Activated B cell treated with CpG ODN at 0.5 μM for 24 hours (primary cell): ENCODE measurements around the gene CNIH2. TPM values are rescaled to one million over a fixed set of nuclear protein-coding genes. Genes with fewer than 3 reads are reported as not detected.
A peak's percentile ranks its signal among the peaks of the same experiment; 100 is the strongest.

Experiments used
- ATAC-seq: fragments of 200-7000 bp; cut with Tn5 transposase; one replicate; pipeline ENCODE4 v1.10.0; 2021; ENCODE audit warnings: low read depth, mild to moderate bottlenecking, moderate library complexity
- CTCF ChIA-PET: fragments of 350-600 bp; sonication (Branson Sonifier 250); formaldehyde crosslinking; loops from one replicate; lab custom pipeline; 2021; ENCODE audit warnings: antibody characterized with exemption; lab: Charles Lee
- POLR2A ChIA-PET: fragments of 350-600 bp; sonication (Branson Sonifier 250); formaldehyde crosslinking; loops from one replicate; lab custom pipeline; 2021; ENCODE audit warnings: antibody characterized with exemption; lab: Charles Lee
- DNase-seq: peaks from one replicate; pipeline ENCODE4 v3.0.0; 2022
- H3K27ac Mint-ChIP-seq: one replicate; pipeline ENCODE4 v1.8.0; 2020; ENCODE audit warnings: mixed read lengths
- H3K27me3 Mint-ChIP-seq: one replicate; pipeline ENCODE4 v1.8.0; 2021; ENCODE audit warnings: mixed read lengths
- H3K36me3 Mint-ChIP-seq: one replicate; pipeline ENCODE4 v1.8.0; 2021; ENCODE audit warnings: low read depth, mixed read lengths
- H3K4me1 Mint-ChIP-seq: one replicate; pipeline ENCODE4 v1.8.0; 2021; ENCODE audit warnings: mixed read lengths
- H3K4me3 Mint-ChIP-seq: one replicate; pipeline ENCODE4 v1.8.0; 2020; ENCODE audit warnings: mild to moderate bottlenecking, mixed read lengths
- H3K9me3 Mint-ChIP-seq: one replicate; pipeline ENCODE4 v1.8.0; 2020; ENCODE audit warnings: mixed read lengths
- CTCF ChIP-seq: fragments of 200-600 bp; IDR thresholded peaks from one replicate; pipeline ENCODE4 v1.8.0; 2022; ENCODE audit warnings: antibody characterized with exemption, mild to moderate bottlenecking
- intact Hi-C: fragments of 100-400 bp; cut with micrococcal nuclease; formaldehyde crosslinking; loops from one replicate; pipeline ENCODE4 v1.15.1; 2024
- total RNA-seq: library from RNA; stranded (reverse); gene quantifications from 2 replicates; pipeline ENCODE4 v1.2.3, GENCODE V29; 2022

The CNIH2 gene
- total RNA-seq, 1 donor from 2014 or later = 0.93 TPM

GRCh38 chr11:66283461-66284105 is 5.6 kb downstream of the CNIH2 start:
- TF ChIP-seq CTCF = no peak
- ATAC-seq (no peak), DNase-seq (no peak)
- Mint-ChIP-seq H3K4me3 (no peak overlapping the region), H3K27ac (peak overlapping the region; percentile 77), H3K27me3 (no peaks in the 10 kb centered on the region), H3K9me3 (no peaks in the 10 kb centered on the region), H3K36me3 (peaks cover 16% of the 10 kb centered on the region), H3K4me1 (peaks cover 40% of the 10 kb centered on the region)
- ChIA-PET POLR2A (interaction anchor here (5.2 kb wide), 1 partner anchor 15 kb away, joined by 50 read pairs; the partner anchor contains the start of gene RAB1B), CTCF (interaction anchor here (1.3 to 2.8 kb wide), 2 partner anchors 61 kb away, joined by 3 to 23 read pairs; no protein-coding TSS in a partner anchor)
- intact Hi-C loops = no loop called here

GRCh38 chr11:66284526-66285078 is 6.6 kb downstream of the CNIH2 start:
- no peaks in the 10 kb centered on the region for H3K9me3 Mint-ChIP-seq
- H3K27me3 Mint-ChIP-seq = no peaks in the 10 kb centered on the region
- no peak for DNase-seq
- intact Hi-C loops = no loop called here
- no peak overlapping the region for H3K4me3 Mint-ChIP-seq
- peaks cover 19% of the 10 kb centered on the region for H3K36me3 Mint-ChIP-seq
- no peak for ATAC-seq
- ChIA-PET CTCF (interaction anchor here (1.3 kb wide), 1 partner anchor 62 kb away, joined by 3 read pairs; no protein-coding TSS in a partner anchor), POLR2A (interaction anchor here (0.7 kb wide), 1 partner anchor 44 kb away, joined by 3 read pairs; no protein-coding TSS in a partner anchor)
- TF ChIP-seq CTCF = no peak
- H3K4me1 Mint-ChIP-seq = peaks cover 39% of the 10 kb centered on the region
- no peak overlapping the region for H3K27ac Mint-ChIP-seq

- Mint-ChIP-seq H3K36me3 (peaks cover 19% of the 10 kb centered on the region), H3K4me1 (peaks cover 46% of the 10 kb centered on the region), H3K27me3 (no peaks in the 10 kb centered on the region), H3K4me3 (peak overlapping the region; percentile 15), H3K27ac (no peak overlapping the region), H3K9me3 (no peaks in the 10 kb centered on the region)
- ChIA-PET POLR2A (no interaction called here), CTCF (no interaction called here)
- TF ChIP-seq CTCF = no peak
- intact Hi-C loops = no loop called here
- DNase-seq = no peak
- no peak for ATAC-seq
These were observed 7.4 kb downstream of the CNIH2 start for GRCh38 chr11:66285250-66285947.

- H3K4me3 Mint-ChIP-seq = no peak overlapping the region
- no peak overlapping the region for H3K27ac Mint-ChIP-seq
- ATAC-seq (no peak), DNase-seq (no peak)
- intact Hi-C loops = no loop called here
- peaks cover 19% of the 10 kb centered on the region for H3K36me3 Mint-ChIP-seq
- POLR2A ChIA-PET = interaction anchor here (0.6 kb wide), 1 partner anchor 26 kb away, joined by 3 read pairs; no protein-coding TSS in a partner anchor
- no peaks in the 10 kb centered on the region for H3K9me3 Mint-ChIP-seq
- CTCF ChIA-PET = interaction anchor here (1.0 kb wide), 1 partner anchor 100 kb away, joined by 3 read pairs; no protein-coding TSS in a partner anchor
- H3K27me3 Mint-ChIP-seq = peaks cover 4% of the 10 kb centered on the region
- TF ChIP-seq CTCF = no peak
- peaks cover 44% of the 10 kb centered on the region for H3K4me1 Mint-ChIP-seq
These were observed 8.7 kb downstream of the CNIH2 start for GRCh38 chr11:66286699-66287098.
